Dermis microvascular lymphatic vessel endothelial cell (primary cell): ENCODE data around the gene OR9A2. TPM values are rescaled to one million over a fixed set of nuclear protein-coding genes. Genes with fewer than 3 reads are reported as not detected.

ENCODE experiments used
- total RNA-seq: library from RNA; depleted of rRNA; stranded (reverse); fragments of >200 nt; gene quantifications from 2 replicates; pipeline ENCODE4 v1.2.1, GENCODE V29; 2014

The OR9A2 gene
- total RNA-seq, 1 donor from 2014 or later: not detected

Other genes with a start within 250 kb of the OR9A2 start
- gene EPHB6, start 172.1 kb downstream of the OR9A2 start, total RNA-seq: under 0.01 TPM in 2 replicates
- not detected in 2 replicates for gene TRPV6, start 141.4 kb downstream of the OR9A2 start, total RNA-seq
- not detected in 2 replicates for gene TRPV5, start 93.4 kb downstream of the OR9A2 start, total RNA-seq
- gene LLCFC1, start 87.6 kb downstream of the OR9A2 start, total RNA-seq: not detected in 2 replicates
- 0.13 TPM in 1 of 2 replicates, not detected in the other for gene KEL, start 64.8 kb downstream of the OR9A2 start, total RNA-seq
- gene OR6V1, start 25.2 kb upstream of the OR9A2 start, total RNA-seq: not detected in 2 replicates
- gene PIP, start 104.9 kb upstream of the OR9A2 start, total RNA-seq: not detected in 2 replicates
- not detected in 2 replicates for gene TAS2R39, start 156.3 kb upstream of the OR9A2 start, total RNA-seq
- not detected in 2 replicates for gene TAS2R40, start 194.9 kb upstream of the OR9A2 start, total RNA-seq
- 58.0 and 94.2 TPM in 2 replicates for gene GSTK1, start 236.3 kb upstream of the OR9A2 start, total RNA-seq